ENCODE results near the gene CNTN4.

Gene CNTN4

GRCh38 chr3:2420919-2421318 is 322.3 kb downstream of the CNTN4 start:
- peaks cover 9% of the 10 kb centered on the region for H3K27me3 Mint-ChIP-seq (ENCODE audit: low read depth, poor library complexity)
- H3K9me3 Mint-ChIP-seq: peaks cover 12% of the 10 kb centered on the region
- no peak overlapping the region for H3K27ac Mint-ChIP-seq
- H3K4me1 Mint-ChIP-seq: no peaks in the 10 kb centered on the region
- no peak overlapping the region for H3K4me3 Mint-ChIP-seq
- no peaks in the 10 kb centered on the region for H3K36me3 Mint-ChIP-seq (ENCODE audit: low read depth)
- TF ChIP-seq CTCF (IDR thresholded peaks at IDR 0.05): no peak
- DNase-seq: no peak

GRCh38 chr3:2423143-2423542 is 324.5 kb downstream of the CNTN4 start:
- H3K36me3 Mint-ChIP-seq (ENCODE audit: low read depth): no peaks in the 10 kb centered on the region
- H3K4me1 Mint-ChIP-seq: no peaks in the 10 kb centered on the region
- DNase-seq: no peak
- no peak overlapping the region for H3K27ac Mint-ChIP-seq
- TF ChIP-seq CTCF (IDR thresholded peaks at IDR 0.05): no peak
- H3K27me3 Mint-ChIP-seq (ENCODE audit: low read depth, poor library complexity): peaks cover 13% of the 10 kb centered on the region
- H3K4me3 Mint-ChIP-seq: no peak overlapping the region
- peaks cover 13% of the 10 kb centered on the region for H3K9me3 Mint-ChIP-seq

GRCh38 chr3:2441558-2441957 is 342.9 kb downstream of the CNTN4 start:
- H3K27ac Mint-ChIP-seq: no peak overlapping the region
- no peaks in the 10 kb centered on the region for H3K9me3 Mint-ChIP-seq
- DNase-seq: no peak
- no peak overlapping the region for H3K4me3 Mint-ChIP-seq
- H3K27me3 Mint-ChIP-seq (ENCODE audit: low read depth, poor library complexity): peaks cover 4% of the 10 kb centered on the region
- no peaks in the 10 kb centered on the region for H3K36me3 Mint-ChIP-seq (ENCODE audit: low read depth)
- no peaks in the 10 kb centered on the region for H3K4me1 Mint-ChIP-seq
- TF ChIP-seq CTCF (IDR thresholded peaks at IDR 0.05): no peak

GRCh38 chr3:2446146-2446545 is 347.5 kb downstream of the CNTN4 start:
- Mint-ChIP-seq H3K27me3 (ENCODE audit: low read depth, poor library complexity) (no peaks in the 10 kb centered on the region), H3K9me3 (no peaks in the 10 kb centered on the region), H3K36me3 (ENCODE audit: low read depth) (no peaks in the 10 kb centered on the region), H3K4me3 (no peak overlapping the region), H3K27ac (no peak overlapping the region), H3K4me1 (no peaks in the 10 kb centered on the region)
- no peak for TF ChIP-seq CTCF (IDR thresholded peaks at IDR 0.05)
- no peak for DNase-seq

- H3K4me3 Mint-ChIP-seq: no peak overlapping the region
- no peak for DNase-seq
- no peak for TF ChIP-seq CTCF (IDR thresholded peaks at IDR 0.05)
- no peaks in the 10 kb centered on the region for H3K9me3 Mint-ChIP-seq
- H3K27me3 Mint-ChIP-seq (ENCODE audit: low read depth, poor library complexity): no peaks in the 10 kb centered on the region
- no peak overlapping the region for H3K27ac Mint-ChIP-seq
- no peaks in the 10 kb centered on the region for H3K36me3 Mint-ChIP-seq (ENCODE audit: low read depth)
- no peaks in the 10 kb centered on the region for H3K4me1 Mint-ChIP-seq
These were observed 353.6 kb downstream of the CNTN4 start for GRCh38 chr3:2452249-2452648.

- Mint-ChIP-seq H3K4me3 (no peak overlapping the region), H3K36me3 (ENCODE audit: low read depth) (no peaks in the 10 kb centered on the region), H3K4me1 (no peaks in the 10 kb centered on the region), H3K27ac (no peak overlapping the region), H3K27me3 (ENCODE audit: low read depth, poor library complexity) (no peaks in the 10 kb centered on the region), H3K9me3 (no peaks in the 10 kb centered on the region)
- no peak for DNase-seq
- TF ChIP-seq CTCF (IDR thresholded peaks at IDR 0.05): no peak
These were observed 356.2 kb downstream of the CNTN4 start for GRCh38 chr3:2454865-2455264.

All from nephron progenitor cell (in vitro differentiated cells).